ENCODE data around the gene C21orf58. TPM values are rescaled to one million over a fixed set of nuclear protein-coding genes. Genes with fewer than 3 reads are reported as not detected.

C21orf58 gene
- polyA plus RNA-seq, 1 experiment, result 4.1 TPM

- Histone ChIP-seq H3K27me3 (ENCODE audit: control insufficient read depth, insufficient read depth, low read length) (no peaks in the 10 kb centered on the region), H3K4me3 (ENCODE audit: low read depth, low read length) (no peak overlapping the region), H3K36me3 (ENCODE audit: control insufficient read depth, insufficient read depth, low read length) (peaks cover 22% of the 10 kb centered on the region)
- DNase-seq (ENCODE audit: low read depth), result no peak
- ChIA-PET POLR2A (no interaction called here), CTCF (no interaction called here)
- TF ChIP-seq CTCF (IDR thresholded peaks at IDR 0.05; ENCODE audit: insufficient read depth, low read depth, low read length), result no peak
These were observed 45.0 kb upstream of the C21orf58 start for GRCh38 chr21:46368533-46369285.

GRCh38 chr21:46366966-46367365, 43.3 kb upstream of the C21orf58 start:
- Histone ChIP-seq H3K27me3 (ENCODE audit: control insufficient read depth, insufficient read depth, low read length) (no peaks in the 10 kb centered on the region), H3K36me3 (ENCODE audit: control insufficient read depth, insufficient read depth, low read length) (peaks cover 21% of the 10 kb centered on the region), H3K4me3 (ENCODE audit: low read depth, low read length) (no peak overlapping the region)
- ChIA-PET POLR2A (no interaction called here), CTCF (no interaction called here)
- no peak for TF ChIP-seq CTCF (IDR thresholded peaks at IDR 0.05; ENCODE audit: insufficient read depth, low read depth, low read length)
- DNase-seq (ENCODE audit: low read depth), result no peak

- Histone ChIP-seq H3K36me3 (ENCODE audit: control insufficient read depth, insufficient read depth, low read length) (peaks cover 22% of the 10 kb centered on the region), H3K27me3 (ENCODE audit: control insufficient read depth, insufficient read depth, low read length) (no peaks in the 10 kb centered on the region), H3K4me3 (ENCODE audit: low read depth, low read length) (no peak overlapping the region)
- POLR2A ChIA-PET, result no interaction called here
- DNase-seq (ENCODE audit: low read depth), result no peak
- CTCF ChIA-PET, result no interaction called here
- no peak for TF ChIP-seq CTCF (IDR thresholded peaks at IDR 0.05; ENCODE audit: insufficient read depth, low read depth, low read length)
These were observed 42.9 kb upstream of the C21orf58 start for GRCh38 chr21:46366561-46366960.

- TF ChIP-seq CTCF (IDR thresholded peaks at IDR 0.05; ENCODE audit: insufficient read depth, low read depth, low read length), result no peak
- H3K4me3 ChIP-seq (ENCODE audit: low read depth, low read length), result no peak overlapping the region
- ChIA-PET CTCF (no interaction called here), POLR2A (no interaction called here)
- no peak for DNase-seq (ENCODE audit: low read depth)
- peaks cover 22% of the 10 kb centered on the region for H3K36me3 ChIP-seq (ENCODE audit: control insufficient read depth, insufficient read depth, low read length)
- H3K27me3 ChIP-seq (ENCODE audit: control insufficient read depth, insufficient read depth, low read length), result no peaks in the 10 kb centered on the region
These were observed 42.4 kb upstream of the C21orf58 start for GRCh38 chr21:46366091-46366490.

- peaks cover 20% of the 10 kb centered on the region for H3K36me3 ChIP-seq (ENCODE audit: control insufficient read depth, insufficient read depth, low read length)
- POLR2A ChIA-PET, result no interaction called here
- CTCF ChIA-PET, result interaction anchor here (0.6 to 0.8 kb wide), 2 partner anchors 95 to 221 kb away, joined by 3 read pairs; partner anchors contain the start of gene DIP2A
- no peak overlapping the region for H3K4me3 ChIP-seq (ENCODE audit: low read depth, low read length)
- H3K27me3 ChIP-seq (ENCODE audit: control insufficient read depth, insufficient read depth, low read length), result no peaks in the 10 kb centered on the region
- TF ChIP-seq CTCF (IDR thresholded peaks at IDR 0.05; ENCODE audit: insufficient read depth, low read depth, low read length), result no peak
- no peak for DNase-seq (ENCODE audit: low read depth)
These were observed 40.0 kb upstream of the C21orf58 start for GRCh38 chr21:46363698-46364097.
